Caki2 (cell line): ENCODE results near the gene VSIG10L2. TPM values are rescaled to one million over a fixed set of nuclear protein-coding genes. Genes with fewer than 3 reads are reported as not detected.

Experiments used
- DNase-seq: peaks from one replicate; pipeline ENCODE4 v3.0.0-alpha.2; 2015; ENCODE audit warnings: low read depth
- in situ Hi-C: cut with HindIII; loops from 2 replicates; pipeline ENCODE4 v1.10.0; 2016; ENCODE audit warnings: low sequenced_read_pairs, low pct_unique_long_range_greater_than_20kb, mixed read lengths
- total RNA-seq: library from RNA; depleted of rRNA; stranded (reverse); fragments of >200 nt; shearing (Covaris generic); gene quantifications from 2 replicates; pipeline ENCODE4 v1.2.3, GENCODE V29; 2014; ENCODE audit warnings: low replicate concordance

VSIG10L2 gene
- total RNA-seq, 1 experiment from 2014 or later: not detected

GRCh38 chr11:125925247-125925740 is 20.6 kb upstream of the VSIG10L2 start:
- no peak for DNase-seq
- in situ Hi-C loops: no loop called here

- DNase-seq: no peak
- in situ Hi-C loops: no loop called here
These were observed 20.0 kb upstream of the VSIG10L2 start for GRCh38 chr11:125925804-125926203.

GRCh38 chr11:125926682-125927081 is 19.2 kb upstream of the VSIG10L2 start:
- in situ Hi-C loops: no loop called here
- DNase-seq: no peak

GRCh38 chr11:125929445-125930075 is 16.3 kb upstream of the VSIG10L2 start:
- in situ Hi-C loops: no loop called here
- DNase-seq: no peak

GRCh38 chr11:125930076-125930450 is 15.8 kb upstream of the VSIG10L2 start:
- no peak for DNase-seq
- in situ Hi-C loops: no loop called here

- no peak for DNase-seq
- in situ Hi-C loops: no loop called here
These were observed 14.7 kb upstream of the VSIG10L2 start for GRCh38 chr11:125931116-125931515.

GRCh38 chr11:125931668-125932067 is 14.2 kb upstream of the VSIG10L2 start:
- no peak for DNase-seq
- in situ Hi-C loops: no loop called here

GRCh38 chr11:125932301-125932700 is 13.5 kb upstream of the VSIG10L2 start:
- in situ Hi-C loops: no loop called here
- no peak for DNase-seq

GRCh38 chr11:125933030-125933813 is 12.6 kb upstream of the VSIG10L2 start:
- in situ Hi-C loops: no loop called here
- DNase-seq: no peak

GRCh38 chr11:125934473-125934872 is 11.4 kb upstream of the VSIG10L2 start:
- no peak for DNase-seq
- in situ Hi-C loops: no loop called here

- no peak for DNase-seq
- in situ Hi-C loops: no loop called here
These were observed 10.8 kb upstream of the VSIG10L2 start for GRCh38 chr11:125935056-125935455.

- DNase-seq: no peak
- in situ Hi-C loops: no loop called here
These were observed 10.1 kb upstream of the VSIG10L2 start for GRCh38 chr11:125935618-125936199.

- DNase-seq: no peak
- in situ Hi-C loops: no loop called here
These were observed 7.4 kb upstream of the VSIG10L2 start for GRCh38 chr11:125938418-125938817.

GRCh38 chr11:125939081-125939521 is 6.7 kb upstream of the VSIG10L2 start:
- in situ Hi-C loops: no loop called here
- no peak for DNase-seq

- in situ Hi-C loops: no loop called here
- no peak for DNase-seq
These were observed 5.7 kb upstream of the VSIG10L2 start for GRCh38 chr11:125940145-125940544.

GRCh38 chr11:125941267-125941618 is 4.6 kb upstream of the VSIG10L2 start:
- DNase-seq: no peak
- in situ Hi-C loops: no loop called here

GRCh38 chr11:125941619-125942611 is 3.9 kb upstream of the VSIG10L2 start:
- in situ Hi-C loops: no loop called here
- DNase-seq: no peak

- DNase-seq: no peak
- in situ Hi-C loops: no loop called here
These were observed 2.9 kb upstream of the VSIG10L2 start for GRCh38 chr11:125942771-125943428.
